GM19238 (cell line): ENCODE measurements around the gene TELO2.

ENCODE experiments used
- DNase-seq: peaks from one replicate; pipeline ENCODE4 v3.0.0; 2011; ENCODE audit warnings: low spot score; ENCODE audit not compliant: insufficient read length

The TELO2 gene

DNA sequence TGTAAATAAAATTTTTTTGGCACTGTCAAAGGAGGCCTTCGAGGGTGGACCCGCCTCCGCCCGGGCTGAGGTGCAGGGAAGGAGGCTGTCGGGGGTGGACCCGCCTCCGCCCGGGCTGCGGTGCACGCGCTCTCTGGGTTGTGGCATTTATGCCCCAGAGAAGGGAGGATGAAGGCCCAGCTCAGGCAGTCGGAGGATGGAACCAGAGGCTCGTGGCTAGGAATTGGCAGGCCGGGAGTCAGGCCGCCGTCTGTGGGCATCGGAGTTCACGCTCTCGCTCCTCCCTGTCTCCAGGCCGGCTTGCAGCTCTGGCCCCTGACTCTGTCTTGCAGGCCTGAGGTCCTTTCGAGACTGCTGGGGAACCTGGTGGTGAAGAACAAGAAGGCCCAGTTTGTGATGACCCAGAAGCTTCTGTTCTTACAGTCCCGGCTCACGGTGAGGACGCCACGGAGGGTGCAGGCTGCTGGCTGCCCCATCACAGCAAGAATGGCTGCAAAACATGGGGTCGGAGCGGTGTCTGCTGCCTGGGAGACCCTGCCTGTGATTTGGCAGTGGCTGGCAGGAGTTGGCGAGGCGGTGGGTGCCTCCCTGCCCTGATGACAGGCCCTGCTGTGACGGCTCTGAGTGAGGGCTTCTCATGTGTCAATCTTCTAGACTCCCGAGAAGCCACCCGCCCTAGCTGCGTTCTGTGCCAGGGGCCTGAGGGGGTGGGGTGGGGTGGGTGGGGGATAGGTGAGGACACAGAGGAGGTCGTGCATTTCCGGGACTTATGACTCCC lies 5.9 kb downstream of the TELO2 start:
- no peak for DNase-seq

DNA sequence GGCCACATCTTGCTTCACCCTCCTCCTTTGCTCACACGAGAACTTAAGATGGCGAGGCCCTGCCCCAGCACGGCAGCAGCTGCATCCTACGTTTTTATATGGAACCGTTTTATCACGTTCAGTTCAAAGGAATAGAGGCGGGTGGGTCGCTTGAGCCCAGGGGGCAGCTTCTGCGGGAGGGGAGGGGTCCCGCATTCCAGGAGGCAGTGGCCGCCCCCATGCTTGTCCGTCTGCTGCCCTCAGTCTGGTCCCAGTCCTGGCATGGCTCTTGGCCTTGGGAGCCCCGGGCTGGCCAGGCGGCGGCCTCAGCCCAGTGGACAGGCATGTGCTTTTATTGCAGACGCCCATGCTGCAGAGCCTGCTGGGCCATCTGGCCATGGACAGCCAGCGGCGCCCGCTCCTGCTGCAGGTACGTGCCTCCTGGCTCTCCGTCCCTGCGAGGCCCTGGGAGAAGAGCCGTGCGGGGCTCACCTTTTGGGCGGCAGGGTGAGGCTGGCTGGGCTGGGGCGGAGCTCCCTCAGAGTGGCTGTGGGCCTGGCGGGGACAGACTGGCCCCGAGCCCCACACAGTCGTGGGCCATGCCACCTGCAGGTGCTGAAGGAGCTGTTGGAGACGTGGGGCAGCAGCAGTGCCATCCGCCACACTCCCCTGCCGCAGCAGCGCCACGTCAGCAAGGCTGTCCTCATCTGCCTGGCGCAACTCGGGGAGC lies 6.8 kb downstream of the TELO2 start:
- no peak for DNase-seq

GRCh38 chr16:1500465-1501150 lies 7.4 kb downstream of the TELO2 start:
- DNase-seq: no peak

- no peak for DNase-seq
These were observed 8.5 kb downstream of the TELO2 start for GRCh38 chr16:1501630-1502029.

DNA sequence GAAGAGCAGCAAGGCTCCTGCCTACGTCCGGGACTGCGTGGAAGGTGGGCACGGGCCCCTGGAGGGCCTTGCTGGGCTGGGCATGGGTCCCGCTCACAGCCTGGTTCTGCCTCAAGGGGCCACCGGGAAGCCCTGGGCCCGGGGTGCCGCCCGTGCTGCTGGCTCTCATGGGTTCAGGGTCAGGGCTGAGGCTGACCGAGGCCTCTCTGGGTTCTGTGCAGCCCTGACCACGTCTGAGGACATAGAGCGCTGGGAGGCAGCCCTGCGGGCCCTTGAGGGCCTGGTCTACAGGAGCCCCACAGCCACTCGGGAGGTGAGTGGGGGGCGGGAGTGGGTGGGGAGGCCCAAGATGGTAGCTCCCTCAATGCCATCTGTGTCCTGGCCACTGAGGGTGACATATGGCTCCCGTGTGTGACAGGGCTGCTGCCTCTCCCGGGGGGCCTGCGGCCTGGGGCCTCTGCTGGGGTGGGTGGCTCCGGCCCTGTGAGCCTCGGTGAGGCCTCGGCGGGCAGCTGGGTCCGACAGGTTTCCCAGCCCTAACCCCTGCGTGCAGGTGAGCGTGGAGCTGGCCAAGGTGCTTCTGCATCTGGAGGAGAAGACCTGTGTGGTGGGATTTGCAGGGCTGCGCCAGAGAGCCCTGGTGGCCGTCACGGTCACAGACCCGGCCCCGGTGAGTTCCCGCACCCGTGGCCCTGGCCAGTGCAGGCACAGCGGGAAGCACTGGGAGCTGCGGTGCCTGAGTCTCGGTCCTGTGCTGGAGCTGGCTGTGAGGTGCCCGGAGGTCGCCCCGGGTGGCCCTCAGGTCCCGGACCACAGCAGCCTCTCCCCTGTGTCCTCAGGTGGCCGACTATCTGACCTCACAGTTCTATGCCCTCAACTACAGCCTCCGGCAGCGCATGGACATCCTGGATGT lies 9.2 kb downstream of the TELO2 start:
- no peak for DNase-seq

DNA sequence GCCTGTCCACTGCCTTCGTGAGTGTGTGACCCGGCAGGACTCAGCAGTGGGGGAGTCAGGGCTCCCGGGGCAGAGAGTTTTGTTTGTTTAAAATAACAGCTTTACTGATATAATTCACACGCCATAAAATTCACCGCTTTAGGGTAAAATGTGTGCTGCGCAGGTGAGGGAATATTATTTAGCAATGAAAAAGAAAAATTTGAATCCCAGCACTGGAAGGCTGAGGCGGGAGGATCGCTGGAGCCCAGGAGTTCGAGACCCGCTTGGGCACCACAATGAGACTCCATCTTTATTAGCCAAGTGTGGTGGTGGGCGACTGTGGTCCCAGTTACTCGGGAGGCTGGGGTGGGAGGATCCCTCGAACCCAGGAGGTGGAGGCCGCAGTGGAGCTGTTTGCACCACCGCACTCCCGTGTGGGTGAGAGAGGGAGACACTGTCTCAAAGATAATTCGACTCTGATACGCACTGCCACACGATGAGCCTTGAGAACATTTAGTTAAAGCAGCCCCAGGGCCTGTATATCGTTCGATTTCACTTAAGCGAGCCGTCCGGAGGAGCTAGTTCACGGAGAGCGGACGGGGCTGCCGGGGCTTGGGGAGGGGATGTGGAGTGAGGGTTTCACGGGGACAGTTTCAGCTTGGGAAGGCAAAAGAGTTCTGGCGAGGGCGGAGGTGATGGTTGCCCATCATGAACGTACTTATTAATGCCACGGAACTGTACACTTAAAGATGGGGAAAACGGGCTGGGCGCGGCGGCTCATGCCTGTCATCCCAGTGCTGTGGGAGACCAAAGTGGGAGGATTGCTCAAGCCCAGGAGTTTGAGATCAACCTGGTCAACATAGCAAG lies 10.2 kb downstream of the TELO2 start:
- no peak for DNase-seq

DNA sequence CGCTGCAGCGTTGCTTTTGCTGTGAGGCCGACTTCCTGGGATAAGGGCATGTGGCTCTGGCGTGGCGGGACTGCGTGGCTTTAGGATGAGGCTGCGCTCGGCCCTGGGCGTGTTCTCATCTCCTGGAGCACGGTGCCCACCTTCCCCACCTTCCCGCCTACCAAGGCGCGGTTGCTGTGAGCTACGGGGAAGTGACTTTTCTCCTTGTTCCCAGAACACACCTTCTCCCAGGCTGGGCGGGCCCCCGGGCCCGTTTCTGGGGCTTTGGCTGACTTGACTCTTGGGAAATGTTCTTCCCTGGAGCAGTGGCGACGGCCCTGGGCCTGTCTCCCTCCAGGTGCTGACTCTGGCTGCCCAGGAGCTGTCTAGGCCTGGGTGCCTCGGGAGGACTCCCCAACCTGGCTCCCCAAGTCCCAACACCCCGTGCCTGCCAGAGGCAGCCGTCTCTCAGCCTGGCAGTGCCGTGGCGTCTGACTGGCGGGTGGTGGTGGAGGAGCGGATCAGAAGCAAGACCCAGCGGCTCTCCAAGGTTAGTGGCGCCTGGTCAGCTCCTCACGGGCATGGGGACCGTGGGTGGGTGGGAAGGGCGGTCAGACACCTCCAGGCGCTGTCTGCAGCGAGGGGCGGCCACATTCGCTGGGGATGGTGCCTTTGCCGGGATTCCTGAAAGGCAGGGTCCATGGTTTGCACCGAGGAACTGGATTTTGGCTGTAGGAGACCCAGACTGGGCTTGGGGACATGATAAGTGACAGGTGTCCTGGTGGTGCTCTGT lies 12.1 kb downstream of the TELO2 start:
- DNase-seq: no peak

DNA sequence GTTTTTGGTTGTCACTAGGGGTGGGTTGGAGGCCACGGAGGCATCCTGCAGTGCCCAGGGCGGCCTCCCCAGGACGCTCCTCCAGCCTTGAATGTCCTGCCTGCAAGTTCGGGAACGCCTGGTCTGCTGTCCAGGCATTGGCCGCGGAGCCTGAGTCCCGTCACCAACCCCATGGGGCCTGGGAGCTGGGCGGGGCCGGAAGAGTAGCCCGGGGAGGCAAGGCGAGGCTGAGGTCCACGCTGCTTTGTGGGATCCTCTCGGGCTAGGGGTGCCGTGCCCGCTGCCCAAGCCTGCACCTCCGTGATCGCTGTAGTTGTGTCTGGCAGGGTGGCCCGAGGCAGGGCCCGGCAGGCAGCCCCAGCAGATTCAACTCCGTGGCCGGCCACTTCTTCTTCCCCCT lies 12.8 kb downstream of the TELO2 start:
- no peak for DNase-seq

DNA sequence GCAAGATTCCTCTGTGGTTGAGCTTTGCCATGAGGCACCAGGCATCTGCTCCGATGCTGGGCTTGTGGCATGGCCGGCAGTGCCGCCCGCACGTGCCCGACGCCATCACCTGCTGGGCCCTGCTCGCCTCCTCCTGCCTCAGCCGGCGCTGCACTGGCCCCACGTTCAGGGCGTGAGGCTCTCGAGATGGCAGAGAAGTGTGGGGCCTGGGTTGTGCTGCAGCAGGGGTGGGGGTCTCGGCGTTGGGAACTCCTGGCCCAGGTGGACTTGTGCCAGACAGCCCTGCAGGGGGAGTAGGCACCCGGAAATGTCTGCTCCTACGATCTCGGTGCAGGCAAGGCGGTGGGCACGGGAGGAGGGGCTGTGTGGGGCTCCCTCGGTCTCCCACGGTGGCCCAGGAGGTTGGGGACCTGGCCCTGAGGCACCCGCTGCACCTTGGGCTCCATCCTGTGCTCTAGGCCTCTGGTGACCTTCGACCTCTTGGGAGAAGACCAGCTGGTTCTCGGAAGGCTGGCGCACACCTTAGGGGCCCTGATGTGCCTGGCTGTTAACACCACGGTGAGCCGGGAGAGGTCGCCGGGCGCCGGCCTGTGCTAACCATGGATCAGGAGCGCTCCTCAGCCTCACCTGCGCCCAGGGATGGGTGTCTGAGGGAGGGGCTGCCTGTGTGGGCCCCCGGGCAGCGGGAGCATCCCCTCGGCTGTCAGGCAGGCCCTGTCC lies 13.5 kb downstream of the TELO2 start:
- DNase-seq: no peak

GRCh38 chr16:1508494-1509187 lies 15.5 kb downstream of the TELO2 start:
- DNase-seq: no peak

DNA sequence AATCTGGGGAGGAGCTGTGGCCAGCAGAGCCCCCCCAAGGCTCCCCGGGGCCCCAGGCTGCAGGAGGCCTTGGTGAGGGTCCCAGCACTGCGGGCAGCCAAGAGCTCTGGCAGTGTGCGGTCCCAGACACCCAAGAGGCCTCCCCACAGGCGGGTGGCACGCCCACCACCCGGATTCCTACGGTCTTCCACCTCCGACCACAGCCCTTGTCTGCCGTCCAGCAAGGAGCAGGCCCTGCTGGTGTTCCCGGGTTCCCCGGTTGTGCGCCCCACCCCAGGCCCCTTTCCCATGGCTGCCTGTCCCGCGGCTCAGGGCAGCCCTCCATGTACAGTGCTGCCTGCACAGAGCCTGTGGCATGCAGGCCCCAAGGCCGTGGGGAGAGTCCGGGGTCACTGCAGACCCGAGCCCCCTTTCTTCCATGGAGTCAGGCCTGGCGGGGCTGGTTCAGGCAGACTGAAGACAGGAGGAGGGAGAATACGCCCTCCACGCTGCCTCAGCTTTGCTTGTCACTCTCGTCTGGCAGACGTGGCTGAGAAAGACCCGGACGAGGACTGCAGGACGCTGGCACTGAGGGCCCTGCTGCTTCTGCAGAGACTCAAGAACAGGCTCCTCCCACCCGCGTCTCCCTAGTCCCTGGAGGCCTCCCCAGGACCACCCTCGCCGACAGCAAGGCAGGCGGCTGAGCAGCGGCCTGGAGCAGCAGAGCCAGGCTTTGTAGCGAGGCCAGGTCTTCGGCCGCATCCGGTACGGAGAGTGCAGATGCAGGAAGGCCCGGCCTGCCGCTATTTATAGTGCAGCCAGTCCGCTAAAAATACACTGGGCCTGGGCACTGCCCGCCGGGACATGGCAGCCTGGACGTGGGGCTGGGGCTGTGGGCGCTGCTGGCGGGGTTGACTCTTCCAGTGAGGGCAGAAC lies 16.4 kb downstream of the TELO2 start:
- no peak for DNase-seq

DNA sequence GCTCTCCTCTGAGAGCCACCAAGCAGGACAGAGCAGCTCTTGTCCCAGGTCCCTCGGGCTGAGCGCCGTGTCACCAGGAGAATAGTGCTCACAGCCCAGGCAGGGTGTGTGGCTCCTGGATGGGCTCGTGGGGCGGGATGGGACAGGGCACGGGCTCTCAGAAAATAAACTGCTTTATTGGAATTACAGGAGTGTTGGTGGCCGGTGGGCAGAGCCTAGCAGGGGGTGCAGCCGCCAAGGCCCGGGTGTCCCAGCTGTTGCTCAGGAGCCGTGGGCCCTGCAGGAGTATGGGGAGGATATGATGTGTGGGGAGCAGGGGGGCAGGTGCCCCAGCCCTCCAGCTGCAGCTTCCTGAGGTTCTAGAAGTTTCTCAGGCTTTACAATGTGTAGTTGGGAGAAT lies 17.1 kb downstream of the TELO2 start:
- DNase-seq: no peak

- no peak for DNase-seq
These were observed 17.8 kb downstream of the TELO2 start for GRCh38 chr16:1510941-1511351.

GRCh38 chr16:1511662-1512569 lies 18.8 kb downstream of the TELO2 start:
- no peak for DNase-seq

DNA sequence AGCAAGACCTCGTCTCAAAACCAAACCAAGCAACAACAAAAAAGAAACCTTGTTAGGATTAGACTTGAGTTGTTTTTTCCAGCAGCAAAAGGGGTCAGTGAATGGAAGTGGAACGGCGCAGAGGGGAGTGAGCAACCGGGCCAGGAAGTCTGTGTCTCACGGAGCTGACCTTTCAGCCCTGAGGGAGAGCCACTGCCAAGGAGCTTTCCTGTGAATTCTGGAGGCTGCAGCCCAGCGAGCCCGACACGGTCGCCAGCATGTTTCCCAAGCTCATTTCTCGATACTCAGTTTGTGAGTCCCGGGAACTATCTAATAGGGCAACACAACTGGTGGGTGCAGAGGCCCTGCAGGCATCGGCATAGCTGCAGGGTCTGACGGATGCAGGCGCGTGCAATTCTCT lies 19.6 kb downstream of the TELO2 start:
- DNase-seq: no peak

GRCh38 chr16:1514507-1514906 lies 21.3 kb downstream of the TELO2 start:
- no peak for DNase-seq
